HG03575 (cell line): ENCODE measurements around the gene PAN3.
"Not testable (repeated sequence)": the region's sequence is repeated elsewhere in the genome, so short reads cannot be mapped to it uniquely, and the experiment has no call there.

Experiments used
- ATAC-seq: cut with Tn5 transposase; IDR thresholded peaks from one replicate; pipeline ENCODE4 v1.9.1; 2021; ENCODE audit not compliant: unreplicated experiment, insufficient number of reproducible peaks, low FRiP score; ENCODE audit errors: extremely low read depth

The PAN3 gene

DNA sequence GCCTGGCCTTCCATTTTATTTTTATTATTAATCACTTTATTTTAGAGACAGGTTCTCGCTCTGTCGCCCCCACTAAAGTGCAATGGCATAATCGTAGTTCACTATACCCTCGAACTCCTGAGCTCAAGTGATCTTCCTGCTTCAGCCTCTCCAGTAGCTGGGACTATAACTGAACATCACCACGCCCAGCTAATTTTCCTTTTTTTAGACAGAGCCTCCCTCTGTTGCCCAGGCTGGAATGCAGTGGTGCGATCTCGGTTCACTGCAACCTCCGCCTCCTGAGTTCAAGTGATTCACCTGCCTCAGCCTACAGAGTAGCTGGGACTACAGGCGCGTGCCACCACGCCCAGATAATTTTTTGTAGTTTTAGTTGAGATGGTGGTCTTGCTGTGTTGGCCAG lies 6.7 kb upstream of the PAN3 start:
- no peak for ATAC-seq

DNA sequence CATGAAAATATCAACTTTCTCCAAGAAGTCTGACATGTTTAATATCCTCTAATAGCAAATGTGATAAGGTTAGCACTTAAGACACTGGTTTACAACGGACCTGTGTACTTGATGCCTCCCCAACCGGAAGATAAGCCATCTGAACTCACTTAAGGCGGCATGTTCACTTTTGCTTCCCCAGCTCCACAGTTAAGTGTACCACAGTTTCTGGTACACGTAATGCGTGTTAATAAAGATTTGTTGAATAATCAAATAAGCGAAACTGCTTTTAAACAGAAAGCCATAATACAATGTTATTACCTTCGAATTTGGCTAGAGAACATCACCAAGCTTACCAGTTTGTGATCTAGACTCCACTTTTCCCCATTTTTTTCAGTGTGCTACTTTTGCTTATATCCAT lies 1.4 kb upstream of the PAN3 start:
- ATAC-seq: no peak

- ATAC-seq: no peak
Measured at GRCh38 chr13:28137596-28137995, 749 bp upstream of the PAN3 start.

DNA sequence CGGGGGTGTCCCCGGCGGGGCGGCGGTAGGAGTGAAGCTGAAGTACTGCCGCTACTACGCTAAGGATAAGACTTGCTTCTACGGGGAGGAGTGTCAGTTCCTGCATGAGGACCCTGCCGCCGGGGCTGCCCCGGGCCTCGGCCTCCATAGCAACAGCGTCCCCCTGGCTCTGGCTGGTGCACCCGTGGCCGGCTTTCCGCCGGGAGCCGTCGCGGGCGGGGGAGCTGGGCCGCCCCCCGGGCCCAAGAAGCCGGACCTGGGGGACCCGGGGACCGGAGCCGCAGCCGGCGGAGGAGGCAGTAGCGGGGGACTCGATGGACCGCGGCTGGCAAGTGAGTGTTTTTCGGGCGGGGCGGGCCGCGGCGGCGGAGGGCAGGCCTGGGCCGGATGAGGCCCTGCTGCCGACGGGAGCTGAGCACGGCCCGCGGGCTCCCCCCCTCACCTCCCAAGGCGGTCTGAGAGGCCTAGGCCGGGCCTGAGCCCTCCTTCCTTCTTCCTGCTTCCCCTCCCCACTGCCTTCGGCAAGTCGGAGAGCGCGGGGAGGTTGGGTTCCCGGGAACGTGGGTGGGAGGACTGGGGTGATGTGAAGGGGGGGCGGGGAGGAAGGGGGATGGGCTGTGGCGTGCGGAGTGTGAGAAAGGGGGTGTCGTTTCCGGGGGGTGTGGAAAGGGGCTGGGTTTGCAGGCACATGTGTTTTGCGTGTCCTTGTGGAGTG lies 568 bp downstream of the PAN3 start:
- ATAC-seq: no peak

DNA sequence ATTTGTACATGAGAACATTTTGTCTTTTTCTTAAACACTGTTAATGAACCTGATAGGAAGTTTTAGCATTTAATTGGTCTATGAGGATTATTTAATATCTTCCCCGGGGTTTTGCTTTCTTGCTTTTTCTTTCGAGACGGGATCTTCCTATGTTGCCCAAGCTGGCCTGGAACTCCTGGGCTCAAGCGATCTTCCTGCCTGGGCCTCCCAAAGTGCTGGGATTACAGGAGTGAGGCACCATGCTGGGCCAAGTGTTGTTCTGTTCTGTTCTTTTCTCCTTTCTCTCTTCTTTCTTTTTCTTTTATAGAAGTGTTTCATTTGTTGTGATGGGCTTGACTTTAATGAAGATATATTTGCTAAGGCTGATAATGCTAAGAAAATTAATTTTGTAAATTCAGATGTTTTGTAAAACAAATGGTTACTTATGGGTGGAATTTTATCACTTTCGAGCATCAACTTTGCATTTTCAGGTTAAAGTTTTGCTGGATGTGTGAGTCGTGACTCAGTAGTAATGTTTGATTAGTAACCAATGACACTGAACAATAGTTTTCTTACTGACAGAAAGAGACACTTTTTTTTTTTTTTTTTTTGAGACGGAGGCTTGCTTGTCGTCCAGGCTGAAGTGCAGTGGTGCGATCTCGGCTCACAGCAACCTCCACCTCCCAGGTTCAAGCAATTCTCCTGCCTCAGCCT lies 2.2 kb downstream of the PAN3 start:
- ATAC-seq: no peak

DNA sequence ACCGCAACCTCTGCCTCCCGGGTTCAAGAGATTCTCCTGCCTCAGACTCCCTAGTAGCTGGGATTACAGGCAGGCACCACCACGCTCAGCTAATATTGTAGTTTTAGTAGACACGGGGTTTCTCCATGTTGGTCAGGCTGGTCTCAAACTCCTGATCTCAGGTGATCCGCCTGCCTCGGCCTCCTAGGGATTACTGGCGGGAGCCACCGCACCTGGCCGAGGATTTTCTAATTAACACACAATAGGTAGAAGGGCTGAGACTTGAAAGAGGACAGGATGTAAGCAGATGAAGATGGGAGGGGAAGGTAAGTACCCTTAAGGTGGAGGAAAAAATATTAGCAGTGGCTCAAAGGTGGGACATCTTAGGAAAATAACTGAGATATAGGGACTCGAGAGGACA lies 3.2 kb downstream of the PAN3 start:
- not testable (repeated sequence) for ATAC-seq

- no peak for ATAC-seq
Measured at GRCh38 chr13:28145049-28145448, 6.7 kb downstream of the PAN3 start.

DNA sequence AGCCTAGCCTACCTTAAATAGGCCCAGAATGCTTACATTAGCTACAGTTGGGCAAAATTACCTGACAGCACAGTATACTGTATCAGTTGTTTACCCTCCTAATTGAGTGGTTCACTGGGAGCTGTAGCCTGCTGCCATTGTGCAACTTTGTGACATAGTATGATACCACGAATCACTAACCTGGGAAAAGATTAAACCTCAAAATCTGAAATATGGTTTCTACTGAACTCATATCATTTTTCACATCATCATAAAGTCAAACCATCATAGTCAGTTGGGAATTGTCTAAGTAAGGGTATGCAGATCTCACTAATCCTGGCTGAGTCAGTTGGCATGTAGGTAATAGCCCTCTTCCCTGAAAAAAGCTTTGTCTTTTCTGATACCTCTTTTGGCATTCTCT lies 9.2 kb downstream of the PAN3 start:
- no peak for ATAC-seq

GRCh38 chr13:28159057-28159456 lies 20.7 kb downstream of the PAN3 start:
- no peak for ATAC-seq

DNA sequence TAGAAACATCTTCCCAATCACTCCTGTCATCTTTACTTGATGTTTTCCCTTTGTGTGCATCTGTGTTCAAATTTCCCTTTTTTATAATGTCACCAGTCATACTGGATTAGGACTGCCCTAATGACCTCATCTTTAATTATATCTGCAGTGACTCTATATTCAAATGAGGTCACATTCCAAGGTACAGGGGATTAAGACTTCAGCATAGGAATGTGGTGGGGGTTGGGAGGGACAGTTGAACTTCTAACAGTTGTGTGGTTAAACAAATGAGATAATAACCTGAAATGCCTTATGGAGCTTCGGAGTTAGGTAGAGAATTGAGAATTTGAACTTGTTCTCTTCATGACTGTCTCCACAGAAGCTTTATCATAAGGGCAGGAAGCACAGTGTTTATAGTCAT lies 23.0 kb downstream of the PAN3 start:
- no peak for ATAC-seq

- no peak for ATAC-seq
Measured at GRCh38 chr13:28163587-28163986, 25.2 kb downstream of the PAN3 start.

DNA sequence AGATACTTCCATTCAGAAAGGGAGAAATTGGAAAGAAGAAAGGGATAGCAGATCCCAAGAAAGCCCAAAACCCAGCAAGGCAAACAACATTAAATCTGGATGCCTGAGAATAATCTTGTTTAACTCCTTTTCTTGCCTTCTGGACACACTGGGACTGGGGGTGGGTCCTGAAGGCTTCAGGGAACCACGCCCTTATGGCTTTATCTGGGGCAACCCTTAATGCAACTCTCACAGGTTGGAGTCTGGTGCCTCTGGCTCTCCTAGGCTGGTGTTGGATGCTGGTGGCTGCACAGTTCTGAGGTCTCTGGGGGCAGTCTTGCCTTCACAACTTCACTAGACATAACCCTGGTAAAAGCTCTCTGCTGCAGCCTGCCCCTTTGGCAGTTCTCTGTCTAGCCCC lies 27.9 kb downstream of the PAN3 start:
- ATAC-seq: no peak

- no peak for ATAC-seq
Measured at GRCh38 chr13:28171266-28171665, 32.9 kb downstream of the PAN3 start.

DNA sequence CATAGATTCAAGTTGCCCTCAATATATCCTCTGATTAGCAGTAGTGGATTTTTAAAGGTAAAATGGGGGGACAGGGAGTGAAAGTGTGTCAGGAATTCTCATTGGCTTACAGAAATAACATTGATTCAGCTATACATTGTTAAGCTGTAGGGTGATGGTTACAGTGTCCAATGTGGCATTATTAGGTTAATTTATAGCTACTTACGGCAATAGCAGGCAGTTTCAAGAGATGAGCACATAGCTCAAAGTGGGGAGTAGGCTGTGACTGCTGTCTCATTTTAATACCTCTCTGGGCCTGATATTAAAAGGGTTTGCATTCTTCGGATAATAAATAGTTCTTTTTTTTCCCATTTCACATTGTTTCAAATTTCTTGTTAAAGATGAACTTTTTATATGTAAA lies 34.6 kb downstream of the PAN3 start:
- ATAC-seq: no peak

- ATAC-seq: no peak
Measured at GRCh38 chr13:28173793-28174192, 35.4 kb downstream of the PAN3 start.

DNA sequence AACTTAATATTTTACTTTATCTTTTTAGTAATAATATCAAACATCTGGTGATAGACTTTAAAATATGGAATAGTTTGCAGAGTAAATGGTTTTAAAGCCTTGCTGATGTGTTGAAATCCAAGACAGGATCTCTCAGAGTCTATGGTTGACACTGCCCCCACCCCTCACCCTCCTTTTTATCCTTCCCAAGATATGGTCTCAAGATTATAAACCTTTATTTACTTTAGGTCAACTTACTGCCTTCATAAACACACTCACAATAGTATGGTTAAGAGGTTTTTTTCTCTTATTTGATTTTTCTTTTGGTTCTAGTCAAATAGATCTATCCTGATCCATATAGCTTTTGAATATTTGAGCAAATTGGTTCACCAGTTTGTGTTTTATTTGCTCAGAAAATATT lies 39.0 kb downstream of the PAN3 start:
- no peak for ATAC-seq

DNA sequence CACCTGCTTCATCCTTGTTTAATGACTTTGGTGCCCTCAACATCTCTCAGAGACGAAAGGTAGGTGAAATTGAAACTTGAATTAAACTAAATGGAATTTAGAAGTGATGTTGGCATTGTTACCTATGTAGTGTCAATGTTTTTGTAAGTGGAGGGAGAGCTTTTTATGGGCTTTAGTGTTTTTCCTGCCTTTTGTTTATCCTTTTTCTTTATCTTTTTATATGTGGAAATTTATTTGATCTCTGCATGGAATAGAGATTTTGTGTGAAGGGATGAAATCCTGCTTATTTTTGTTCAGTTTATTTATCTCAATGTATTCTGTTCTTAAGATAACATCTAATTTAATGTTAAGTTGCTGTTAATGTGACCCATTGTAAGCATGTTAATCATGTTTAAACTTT lies 39.5 kb downstream of the PAN3 start:
- no peak for ATAC-seq

DNA sequence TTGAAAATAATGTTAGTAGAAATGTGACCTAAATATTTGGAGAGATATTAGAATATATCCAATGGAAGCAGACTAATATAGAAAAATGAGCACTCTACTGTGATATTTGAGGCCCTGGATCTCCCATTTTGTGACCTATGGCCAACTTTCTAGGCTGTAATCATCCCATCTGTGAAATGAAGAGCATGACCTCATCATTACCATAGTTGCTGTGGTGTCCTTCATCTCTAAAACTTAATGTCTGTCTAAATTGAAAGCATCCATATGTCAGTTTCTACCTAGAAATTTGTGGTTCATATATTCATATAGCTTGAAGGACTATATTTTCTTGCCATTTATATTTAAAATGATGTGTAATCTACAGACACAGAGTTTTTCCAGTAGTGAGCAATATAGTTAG lies 41.6 kb downstream of the PAN3 start:
- ATAC-seq: no peak

GRCh38 chr13:28181413-28181812 lies 43.1 kb downstream of the PAN3 start:
- ATAC-seq: no peak

- no peak for ATAC-seq
Measured at GRCh38 chr13:28185256-28185655, 46.9 kb downstream of the PAN3 start.

DNA sequence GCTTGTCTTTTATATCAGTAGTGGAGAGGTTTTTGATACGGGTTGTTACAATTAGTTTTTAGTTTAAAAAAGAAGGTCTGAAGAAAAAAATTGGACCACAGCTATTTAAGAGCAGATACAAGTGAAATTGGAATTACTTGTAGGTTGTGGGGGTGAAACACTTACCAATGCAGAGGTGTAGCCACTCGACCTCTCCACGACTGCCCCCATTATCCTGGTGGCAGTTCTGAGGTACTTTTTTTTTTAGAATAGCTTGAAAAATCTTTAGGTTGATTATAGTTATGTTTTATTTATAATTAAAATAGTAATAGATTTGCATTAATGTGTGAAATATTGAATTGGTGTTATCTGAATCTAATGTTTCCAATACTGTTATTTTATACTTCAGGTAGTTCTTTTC lies 60.7 kb downstream of the PAN3 start:
- no peak for ATAC-seq
